CD4-positive, alpha-beta T cell treated with Interleukin-10 for 1 hour (primary cell): Measurements from ENCODE around the gene DYSF.

Experiments used
- DNase-seq: peaks from one replicate; pipeline ENCODE4 v3.0.0-alpha.2; 2020

DYSF gene

GRCh38 chr2:71457123-71457915 is 4.0 kb downstream of the DYSF start:
- DNase-seq = no peak

DNA sequence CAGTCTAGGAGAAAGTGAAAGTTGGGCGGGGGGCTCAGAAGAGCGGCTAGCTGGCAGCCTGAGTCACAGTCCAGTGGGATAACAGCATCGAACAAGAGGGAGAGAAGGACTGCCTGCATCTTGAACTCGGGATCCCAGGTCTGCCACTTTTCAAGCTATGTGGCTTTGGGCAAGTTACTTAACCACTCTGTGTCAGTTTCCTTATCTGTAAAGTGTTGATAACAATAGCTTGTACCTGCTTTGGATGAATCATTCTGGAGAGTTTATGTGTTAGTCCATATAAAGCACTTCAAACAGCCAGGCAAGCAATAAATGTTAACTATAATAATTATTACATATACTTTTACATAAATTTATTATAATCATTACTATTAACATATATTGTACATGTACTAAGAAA is 4.6 kb downstream of the DYSF start:
- no peak for DNase-seq

- no peak for DNase-seq
Measured at GRCh38 chr2:71458413-71459083, 5.2 kb downstream of the DYSF start.

GRCh38 chr2:71459084-71459431 is 5.7 kb downstream of the DYSF start:
- DNase-seq = no peak

DNA sequence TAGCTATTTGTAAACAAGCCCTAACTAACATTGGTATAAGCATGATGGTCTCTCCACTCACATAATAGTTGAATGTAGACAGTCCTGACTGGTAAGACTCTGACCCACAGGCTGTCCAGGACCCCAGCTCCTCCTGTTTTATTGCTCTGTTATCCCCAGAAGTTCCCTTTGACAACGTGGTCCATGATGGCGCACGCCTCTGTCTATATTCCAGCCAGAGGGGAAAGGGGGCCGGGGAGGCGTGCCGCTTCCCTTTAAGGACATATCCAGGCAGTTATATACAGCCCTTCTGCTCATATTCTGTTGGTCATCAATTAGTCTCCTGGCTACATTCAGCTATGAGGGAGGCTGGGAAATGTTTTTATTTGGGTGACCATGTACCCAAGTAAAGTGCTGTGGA is 6.7 kb downstream of the DYSF start:
- DNase-seq = no peak

DNA sequence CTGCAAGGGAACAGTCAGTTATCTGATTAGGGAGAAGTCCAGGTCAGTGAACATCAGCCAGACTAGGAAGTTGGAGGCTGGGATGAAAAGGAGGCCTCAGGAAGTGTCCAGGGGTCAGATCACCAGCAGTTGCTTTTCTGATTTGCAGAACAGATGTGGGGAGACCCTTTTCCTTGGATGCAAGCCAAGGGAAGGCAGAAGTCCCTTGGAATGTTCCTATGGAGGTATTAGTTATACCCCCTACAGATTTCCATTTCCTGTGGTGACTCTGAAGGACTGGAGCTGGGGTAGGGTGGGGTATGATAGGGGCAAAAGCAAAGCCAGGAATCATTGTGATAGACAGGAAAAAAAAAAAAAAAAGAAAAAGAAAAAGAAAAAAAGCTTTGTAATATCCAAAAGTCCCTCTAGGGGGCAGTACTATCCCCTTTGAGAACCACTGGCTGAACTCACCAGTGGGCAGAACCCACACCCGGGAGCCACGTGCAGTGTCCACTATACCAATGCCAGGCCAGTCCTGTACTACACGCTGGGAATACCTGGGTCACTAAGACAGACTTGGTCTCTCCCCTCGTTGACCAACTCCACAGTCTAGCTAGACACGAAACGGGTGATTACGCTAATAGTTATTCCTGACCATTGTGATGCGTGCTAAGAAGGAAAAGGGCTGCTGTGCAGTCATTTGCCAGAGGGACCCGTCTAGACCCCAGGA is 7.4 kb downstream of the DYSF start:
- DNase-seq = no peak

GRCh38 chr2:71461304-71461671 is 7.9 kb downstream of the DYSF start:
- no peak for DNase-seq

DNA sequence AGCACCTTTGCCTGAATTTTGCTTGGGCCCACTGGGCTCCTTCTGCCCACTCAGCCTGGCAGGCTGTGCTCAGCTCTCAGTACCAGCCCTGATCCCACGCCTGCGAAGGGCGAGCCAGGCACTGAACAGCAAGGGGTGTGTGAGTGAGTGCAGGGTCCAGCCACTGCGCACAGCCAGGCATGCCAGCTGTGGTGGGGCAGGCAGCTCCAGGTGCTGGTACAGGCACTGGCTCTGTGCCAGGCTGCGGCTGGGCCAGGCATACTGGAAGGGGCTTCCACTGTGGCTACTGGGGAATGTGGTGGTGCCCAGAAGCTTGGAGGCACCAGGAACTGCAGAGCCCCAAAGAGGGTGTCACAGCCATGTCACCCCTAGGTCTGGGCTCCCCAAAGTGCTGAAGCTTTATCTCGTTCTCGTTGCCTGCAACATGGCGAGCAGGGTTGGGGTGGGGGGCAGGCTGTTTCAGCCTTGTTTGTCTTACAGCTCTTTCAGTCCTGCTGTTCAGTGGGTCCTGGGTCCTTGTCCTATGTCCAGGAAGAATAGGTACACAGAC is 8.8 kb downstream of the DYSF start:
- no peak for DNase-seq

GRCh38 chr2:71462641-71463341 is 9.4 kb downstream of the DYSF start:
- no peak for DNase-seq

DNA sequence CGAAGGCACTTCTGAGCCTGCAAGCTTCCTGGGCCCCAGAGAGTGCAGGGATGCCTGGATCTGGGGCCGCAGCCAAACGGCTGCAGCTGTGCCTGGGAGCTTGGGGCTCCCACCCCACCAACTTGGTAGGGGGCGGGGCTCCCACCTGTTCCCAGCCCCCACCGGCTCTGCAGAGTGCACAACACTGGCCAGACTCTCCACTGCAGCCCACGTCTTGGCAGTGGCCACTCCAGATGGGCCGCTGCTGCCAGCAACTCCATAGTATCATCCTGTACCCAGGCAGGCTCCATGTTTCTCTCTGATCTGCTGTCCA is 9.9 kb downstream of the DYSF start:
- no peak for DNase-seq

- no peak for DNase-seq
Measured at GRCh38 chr2:71464389-71464788, 11.0 kb downstream of the DYSF start.

DNA sequence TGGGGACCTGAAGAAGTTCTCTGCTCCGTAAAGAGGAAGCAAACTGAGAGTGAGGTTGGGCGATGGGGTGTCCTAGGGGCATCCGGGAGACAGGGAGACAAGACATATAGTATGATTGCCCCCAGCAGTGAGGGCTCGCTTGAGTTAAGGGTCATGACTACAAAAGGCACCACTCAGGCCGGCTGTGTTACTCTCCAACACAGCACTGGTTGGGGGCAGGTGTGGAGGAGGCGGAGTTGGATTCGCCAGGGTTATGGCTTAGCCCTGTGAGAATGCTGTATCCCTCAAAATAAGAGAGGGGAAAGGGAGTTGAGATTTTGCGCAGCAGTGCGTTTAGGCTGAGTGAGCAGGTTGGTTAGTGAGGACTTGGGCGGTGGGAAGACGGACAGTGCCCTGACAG is 12.0 kb downstream of the DYSF start:
- DNase-seq = no peak

DNA sequence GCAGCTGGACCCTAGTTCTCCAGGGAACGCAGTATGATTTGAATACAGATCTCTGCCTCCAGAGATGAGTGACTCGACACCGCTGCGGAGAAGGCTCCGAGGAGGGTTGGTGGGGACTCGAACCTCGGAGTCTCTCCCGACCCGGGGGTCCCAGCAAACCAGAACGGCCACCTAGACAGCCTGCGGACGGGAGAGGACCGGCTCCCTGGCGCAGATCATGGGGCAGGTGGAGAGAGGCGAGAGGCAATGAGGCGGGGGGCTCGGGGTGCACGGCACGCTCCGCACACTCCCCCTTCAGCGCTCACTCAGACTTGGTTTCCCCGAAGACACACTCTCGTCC is 12.6 kb downstream of the DYSF start:
- no peak for DNase-seq

- DNase-seq = no peak
Measured at GRCh38 chr2:71466301-71467179, 13.2 kb downstream of the DYSF start.

DNA sequence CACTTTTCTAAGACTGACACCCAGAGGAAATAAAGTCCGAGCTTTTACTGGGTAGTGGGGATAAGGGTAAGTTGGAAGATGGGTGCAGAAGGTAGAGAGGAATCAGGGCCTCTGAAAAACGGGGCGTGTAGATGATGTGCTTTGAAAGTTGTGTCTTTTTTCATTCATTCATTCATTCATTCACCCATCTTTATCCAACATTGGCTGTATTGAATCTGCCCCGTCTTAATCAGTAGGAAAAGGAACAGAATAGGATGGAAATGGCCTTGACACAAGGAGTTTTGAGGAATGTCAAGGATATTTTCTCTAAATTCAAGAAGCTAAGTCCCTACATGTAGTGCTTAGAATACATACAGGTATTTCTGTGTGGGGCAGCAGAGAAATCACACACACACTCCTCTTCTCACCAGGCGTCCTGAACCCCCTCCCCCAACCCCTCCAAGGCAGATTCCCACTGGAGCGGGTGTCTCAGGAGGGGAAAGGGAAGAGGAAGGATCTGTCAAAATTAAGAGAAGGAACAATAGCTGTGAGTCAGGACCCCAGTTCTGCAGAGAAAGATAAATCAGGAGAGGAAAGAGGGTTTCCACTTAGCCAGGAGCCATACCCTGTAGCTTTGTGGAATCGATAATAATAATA is 13.9 kb downstream of the DYSF start:
- no peak for DNase-seq

DNA sequence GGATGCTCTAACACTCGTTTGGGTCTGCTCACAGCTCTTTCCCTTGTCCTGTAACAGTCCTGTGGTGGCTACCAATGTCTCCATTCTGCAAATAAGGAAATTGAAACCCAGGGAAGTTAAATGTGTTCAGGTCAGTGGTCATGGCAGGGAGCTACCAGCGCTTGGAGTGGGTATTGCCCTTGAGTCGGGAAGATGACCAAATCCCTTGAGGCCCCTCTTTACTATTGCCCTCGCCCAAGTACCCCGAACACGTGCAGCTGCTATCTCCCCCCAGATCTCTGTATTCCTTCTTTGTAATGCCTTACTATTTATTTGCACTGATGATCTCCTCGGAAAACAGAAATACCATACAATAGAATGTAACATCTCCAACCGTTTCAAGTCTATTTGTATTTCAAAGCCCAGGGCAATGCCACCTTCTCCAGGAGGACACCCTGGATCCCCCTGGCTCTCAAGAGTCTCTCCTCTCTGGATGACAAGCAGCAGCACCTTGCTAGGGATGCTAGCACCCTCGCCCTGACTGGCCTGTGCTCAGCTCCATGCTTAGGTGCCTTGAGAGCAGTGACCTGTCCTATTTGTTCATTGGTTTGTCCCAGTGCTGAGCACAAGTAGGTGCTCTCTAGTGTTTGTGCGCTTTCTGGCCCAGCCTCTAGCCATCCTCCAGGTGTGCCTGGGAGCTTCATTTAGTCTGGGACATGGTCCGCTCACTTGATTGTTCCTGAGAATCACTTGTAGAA is 15.1 kb downstream of the DYSF start:
- DNase-seq = no peak

DNA sequence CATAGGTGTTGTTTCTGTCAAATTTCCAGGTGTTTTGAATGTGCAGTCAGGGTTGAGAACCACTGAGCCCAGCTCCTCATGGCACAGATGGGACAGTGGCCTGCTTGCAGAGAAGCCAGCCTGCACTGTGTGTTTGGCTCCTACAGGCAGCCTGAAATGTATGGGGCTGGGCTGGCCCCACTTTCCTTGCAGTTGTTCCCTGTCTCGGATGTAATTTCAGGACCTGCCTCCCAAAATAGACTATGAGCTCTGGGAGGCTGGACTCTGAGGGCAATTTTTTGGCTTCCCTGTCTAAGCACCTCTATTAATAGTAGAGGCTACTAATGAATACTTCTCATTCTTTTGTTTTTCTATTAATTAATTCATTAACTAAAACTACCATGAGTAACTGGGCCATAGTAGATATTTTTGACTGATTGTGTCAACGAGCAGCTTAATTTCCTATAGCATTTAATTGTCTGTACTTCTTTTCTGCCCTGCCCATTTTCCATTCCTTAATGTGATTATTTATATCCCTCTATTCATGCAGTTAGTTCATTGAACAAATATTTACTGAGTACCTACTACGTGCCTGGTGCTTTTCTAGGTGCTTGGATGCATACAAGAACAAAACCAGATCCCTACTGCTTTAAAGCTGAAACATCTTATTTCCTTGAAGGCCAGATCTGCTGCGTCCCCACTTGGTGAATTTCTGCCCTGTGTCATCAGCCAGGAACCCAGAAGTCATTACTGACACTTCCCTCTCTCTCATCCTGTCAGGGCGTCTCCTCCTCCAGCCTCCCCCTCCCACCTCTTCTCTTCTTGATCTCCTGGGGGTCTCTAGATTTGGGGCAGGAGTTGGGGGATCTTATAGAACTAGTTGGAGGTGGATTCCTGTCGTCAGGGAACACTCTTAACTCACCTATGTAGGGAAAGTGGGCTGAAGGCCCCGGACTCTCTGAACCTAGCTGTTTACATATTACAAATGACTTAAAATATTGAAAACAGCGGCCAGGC is 16.3 kb downstream of the DYSF start:
- no peak for DNase-seq

- DNase-seq = no peak
Measured at GRCh38 chr2:71471276-71471675, 17.9 kb downstream of the DYSF start.

DNA sequence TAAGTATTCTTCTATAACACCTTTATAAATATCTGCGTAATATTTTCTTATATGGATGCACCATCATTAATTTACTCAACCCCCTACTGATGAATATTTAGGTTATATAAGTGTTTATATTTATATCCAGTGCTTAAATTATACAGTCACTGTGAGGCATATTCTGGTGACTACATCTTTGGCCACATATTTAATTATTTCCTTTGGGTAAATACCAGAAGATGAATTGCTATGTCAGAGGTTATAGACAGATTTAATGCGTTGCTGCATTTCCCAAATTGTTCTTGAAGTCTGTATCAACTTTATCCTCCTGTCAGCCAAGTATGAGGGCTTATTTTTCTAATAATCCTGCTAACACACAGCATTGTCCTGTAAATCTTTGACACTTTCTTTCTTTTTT is 18.7 kb downstream of the DYSF start:
- DNase-seq = no peak
